Hematopoietic multipotent progenitor cell treated with erythropoietin and hydrocortisone succinate and interleukin-3 and kit ligand, for 15 days (in vitro differentiated cells): Measurements from ENCODE around the gene ZFP92.

Experiments used
- DNase-seq: peaks from one replicate; pipeline ENCODE4 v3.0.0-alpha.2; 2015; ENCODE audit warnings: low spot score

Gene ZFP92

GRCh38 chrX:153408871-153409351, 2.4 kb upstream of the ZFP92 start:
- no peak for DNase-seq

DNA sequence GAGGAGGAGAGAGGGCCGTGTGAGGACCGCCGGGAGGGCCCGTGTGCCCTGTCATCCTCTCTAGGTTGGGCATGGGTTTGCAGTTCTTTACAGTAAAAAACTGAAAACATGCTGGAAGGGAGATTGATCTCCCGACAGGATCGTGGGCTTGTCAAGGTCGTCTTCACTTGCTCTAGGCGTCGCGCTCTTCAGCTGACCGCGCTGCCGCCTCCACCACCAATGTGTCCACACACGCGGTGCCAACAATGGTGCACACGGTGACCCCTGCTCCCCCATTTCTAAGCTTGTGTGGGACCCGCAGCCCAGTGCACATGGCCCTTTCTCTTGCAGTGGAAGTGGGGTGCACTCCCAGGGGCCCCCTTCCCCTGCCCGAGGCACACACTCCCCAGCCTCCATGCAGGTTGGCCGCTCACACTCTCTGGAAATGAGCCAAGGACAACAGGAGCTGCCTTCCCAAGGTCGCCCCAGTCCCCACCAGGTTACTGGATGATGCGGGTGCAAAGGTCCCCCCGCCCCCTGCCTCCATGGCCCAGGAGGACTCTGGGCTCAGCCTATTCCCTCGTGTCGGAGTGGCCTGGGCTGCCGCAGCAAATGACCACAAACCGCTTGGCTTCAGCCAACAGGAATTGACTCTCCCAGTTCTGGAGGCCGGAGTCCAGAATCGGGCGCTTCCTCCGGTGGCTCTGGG, 1.7 kb upstream of the ZFP92 start:
- no peak for DNase-seq

DNA sequence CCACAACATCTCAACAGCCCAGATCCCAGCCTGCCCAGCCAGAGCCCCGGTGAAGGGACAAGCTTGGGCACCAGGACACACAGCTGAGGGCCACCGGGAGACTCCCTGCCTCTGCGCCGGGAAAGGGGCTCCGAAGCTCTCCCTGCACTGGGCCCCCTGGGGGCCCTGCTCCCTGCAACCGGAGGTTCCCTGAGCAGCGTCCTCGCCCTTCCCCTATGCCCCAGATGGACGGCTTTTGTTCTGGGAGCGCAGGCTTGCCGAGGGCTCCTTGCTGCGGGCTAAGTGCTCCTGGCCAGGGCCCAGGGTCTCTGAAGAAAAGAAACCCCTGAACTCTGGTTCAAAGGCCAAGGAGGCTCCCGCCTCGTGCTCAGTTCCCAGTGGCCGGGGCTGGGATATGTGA, 899 bp upstream of the ZFP92 start:
- no peak for DNase-seq

DNA sequence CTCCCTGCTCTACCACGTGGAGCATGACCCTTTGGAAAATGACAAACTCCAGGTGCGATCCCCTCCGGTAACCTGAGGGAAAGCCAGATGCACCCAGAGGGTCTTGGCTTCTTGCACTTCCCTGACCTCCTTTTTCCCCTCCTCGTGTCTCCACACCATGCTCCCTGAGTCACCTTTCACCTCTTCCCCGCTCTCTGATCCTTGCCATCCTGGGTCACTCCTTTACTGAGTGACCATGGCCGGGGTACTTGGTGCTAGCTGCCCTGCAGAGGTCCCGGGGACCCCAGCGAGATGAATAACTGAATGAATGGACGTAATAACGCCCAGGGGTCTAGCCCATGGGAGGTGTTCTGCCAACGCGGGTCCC, 401 bp upstream of the ZFP92 start:
- no peak for DNase-seq

GRCh38 chrX:153411988-153412574, 809 bp downstream of the ZFP92 start:
- DNase-seq: no peak

GRCh38 chrX:153412746-153413720, 1.8 kb downstream of the ZFP92 start:
- no peak for DNase-seq

- DNase-seq: no peak
These were observed 2.5 kb downstream of the ZFP92 start for GRCh38 chrX:153413731-153414130.

DNA sequence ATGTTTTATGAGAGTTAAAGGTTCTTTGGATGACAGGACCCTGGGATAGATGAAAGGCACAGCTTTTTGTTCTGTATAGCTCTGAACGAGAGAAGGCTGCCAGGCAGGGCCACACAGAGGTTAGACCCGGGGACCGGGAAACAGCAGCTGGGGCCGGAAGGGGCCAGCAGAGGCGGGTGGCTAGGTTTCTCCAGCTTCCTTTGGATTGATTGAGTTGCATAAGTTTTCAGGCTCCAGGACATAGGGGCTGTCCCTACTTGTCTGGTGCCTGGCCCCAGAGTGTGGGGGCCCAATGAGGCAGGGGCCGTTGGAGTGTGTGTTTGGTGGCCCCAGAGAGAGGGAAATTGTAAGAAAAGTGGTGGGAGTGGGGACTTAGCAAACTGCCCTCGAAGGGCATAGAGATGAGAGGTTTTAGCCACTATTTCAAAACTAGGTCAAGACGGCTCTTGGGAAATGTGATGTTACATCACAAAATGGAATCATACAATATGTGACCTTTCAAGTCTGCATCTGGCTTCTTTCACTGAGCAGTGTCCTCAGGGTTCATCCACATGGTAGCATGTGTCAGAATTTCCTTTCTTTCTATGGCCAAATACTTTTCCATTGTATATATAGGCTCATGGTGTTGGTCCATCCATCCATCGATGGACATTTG, 3.7 kb downstream of the ZFP92 start:
- DNase-seq: no peak

- DNase-seq: no peak
These were observed 5.6 kb downstream of the ZFP92 start for GRCh38 chrX:153416781-153417450.

- no peak for DNase-seq
These were observed 6.4 kb downstream of the ZFP92 start for GRCh38 chrX:153417637-153418036.

- no peak for DNase-seq
These were observed 9.8 kb downstream of the ZFP92 start for GRCh38 chrX:153420851-153421599.

DNA sequence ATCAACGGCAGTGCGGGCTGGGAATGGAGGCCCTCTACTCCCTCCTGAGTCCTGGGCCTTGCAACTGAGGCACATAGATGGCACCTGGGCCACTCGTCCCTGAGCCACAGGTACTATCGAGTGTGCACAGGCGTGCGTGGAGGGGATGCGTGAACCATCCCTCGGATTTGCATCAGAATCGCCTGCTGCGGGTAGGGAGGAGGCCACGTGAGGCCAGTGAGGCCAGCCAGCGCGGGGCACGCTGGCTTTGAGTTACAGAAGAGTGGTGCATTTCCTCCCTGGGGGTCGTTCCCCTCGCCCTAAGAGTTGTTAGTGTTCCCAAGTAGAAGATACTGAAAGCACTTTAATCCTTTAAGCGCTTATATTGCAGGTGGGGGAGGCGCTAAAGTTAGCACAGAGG, 10.6 kb downstream of the ZFP92 start:
- DNase-seq: no peak

DNA sequence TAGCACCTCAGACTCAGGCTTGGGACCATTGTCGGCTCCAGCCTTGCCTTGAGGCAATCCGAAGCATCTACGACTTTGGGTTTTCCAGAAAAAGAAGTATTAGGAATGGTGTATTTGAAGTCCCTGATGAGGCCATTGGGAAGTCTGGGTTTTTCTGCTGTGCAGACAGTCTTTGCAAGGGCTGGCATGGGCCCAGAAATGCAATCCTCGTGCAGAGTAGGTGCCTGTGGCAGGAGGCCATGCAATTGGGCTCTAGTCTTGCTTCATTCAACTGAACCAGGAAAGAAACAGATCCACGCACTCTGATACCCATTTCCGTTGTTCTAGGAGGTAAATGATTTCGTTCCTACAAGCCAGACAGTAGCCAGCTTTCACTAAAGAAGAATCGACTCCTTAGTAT, 12.4 kb downstream of the ZFP92 start:
- no peak for DNase-seq

DNA sequence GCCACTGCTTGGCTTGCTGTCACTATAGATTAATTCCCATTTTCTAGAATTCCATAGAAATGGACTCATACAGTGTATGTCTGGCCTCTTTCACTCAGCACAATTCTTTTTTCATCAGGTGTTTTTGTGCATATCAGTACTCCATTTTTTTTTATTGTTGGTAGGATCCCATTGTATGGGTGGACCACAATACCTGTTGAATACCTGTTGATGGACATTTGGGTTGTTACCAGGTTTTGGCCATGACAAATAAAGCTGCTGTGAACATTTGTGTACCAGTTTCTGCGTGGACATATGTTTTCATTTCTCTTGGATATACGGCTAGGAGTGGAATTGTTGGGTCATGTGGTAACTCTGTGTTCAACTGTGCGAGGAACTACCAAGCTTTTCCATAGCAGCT, 14.9 kb downstream of the ZFP92 start:
- DNase-seq: no peak

DNA sequence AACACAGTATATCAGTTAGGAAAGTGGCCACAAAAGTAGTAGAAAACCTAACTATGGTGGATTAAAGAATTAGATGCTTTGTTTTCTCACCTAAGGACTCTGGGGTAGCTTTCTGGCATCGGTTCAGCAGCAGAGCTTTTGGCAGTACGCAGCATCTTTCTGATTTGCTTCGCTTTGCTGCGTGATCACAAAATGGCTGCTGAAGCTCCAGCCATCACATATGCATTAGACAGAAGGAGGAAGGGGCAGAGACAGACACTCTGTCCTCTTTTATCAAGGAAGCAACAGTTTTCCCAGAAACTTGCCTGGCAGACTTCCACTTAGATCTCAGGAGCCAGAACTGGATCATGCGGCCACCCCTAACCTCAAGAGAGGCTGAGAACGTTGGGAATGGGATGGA, 19.5 kb downstream of the ZFP92 start:
- no peak for DNase-seq

GRCh38 chrX:153433161-153433680, 21.9 kb downstream of the ZFP92 start:
- DNase-seq: no peak

DNA sequence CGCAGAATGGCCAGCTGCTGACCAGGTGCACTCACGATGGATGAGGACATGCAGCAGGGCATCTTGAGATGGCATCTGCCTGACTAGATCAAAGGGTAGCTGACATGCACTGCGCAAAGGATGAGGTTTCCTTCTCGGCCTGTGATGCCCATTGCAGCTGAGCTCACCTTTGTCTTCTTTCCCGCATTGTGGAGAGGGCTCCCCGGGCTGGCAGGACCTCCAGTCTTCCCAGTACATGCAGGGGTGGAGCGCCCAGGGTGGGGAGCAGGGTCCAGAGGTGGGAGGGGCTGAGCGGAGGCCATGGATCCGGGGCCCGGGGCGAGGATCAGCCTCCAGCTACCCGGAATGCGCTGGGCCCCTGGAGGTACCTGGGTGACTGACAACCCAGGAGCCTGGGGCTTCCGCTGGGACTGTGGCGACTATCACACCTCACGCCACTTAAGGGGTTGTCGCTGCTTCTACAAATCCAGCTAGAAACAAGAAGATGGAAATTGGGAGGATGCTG, 22.6 kb downstream of the ZFP92 start:
- no peak for DNase-seq

DNA sequence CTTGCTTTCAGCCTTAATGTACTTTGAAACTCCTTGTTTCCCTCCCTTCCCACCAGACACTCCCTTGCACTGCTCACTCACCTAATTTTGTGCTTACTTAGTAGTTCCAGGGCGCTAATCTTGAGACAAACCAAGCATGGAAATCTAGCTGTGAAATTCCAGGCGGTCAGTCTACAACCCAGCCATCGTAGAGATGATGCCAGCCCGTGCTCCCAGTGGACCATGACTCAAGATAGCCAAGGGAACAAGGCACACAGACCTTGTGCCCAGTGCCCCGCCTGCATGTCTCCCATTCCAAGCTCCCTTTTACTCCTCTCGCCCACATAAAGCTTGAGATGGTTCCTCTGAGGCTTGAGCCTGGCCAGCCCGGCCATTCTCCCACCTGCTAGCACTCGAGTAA, 23.5 kb downstream of the ZFP92 start:
- DNase-seq: no peak

DNA sequence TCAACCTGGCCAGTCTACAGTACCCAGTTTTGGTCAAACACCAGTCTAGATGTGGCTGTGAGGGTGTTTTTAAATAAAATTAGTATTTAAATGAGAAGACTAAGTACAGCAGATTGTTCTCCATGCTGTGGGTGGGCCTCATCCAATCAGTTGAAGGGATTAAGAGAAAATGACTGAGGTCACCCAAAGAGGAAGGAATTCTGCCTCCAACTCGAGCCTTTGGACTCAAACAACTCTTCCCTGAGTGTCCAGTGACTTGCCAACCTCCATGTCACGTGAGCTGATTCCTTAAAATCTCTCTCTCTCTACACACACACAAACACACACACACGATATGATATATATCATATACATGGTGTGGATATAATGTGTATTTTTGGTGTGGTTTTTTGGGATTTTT, 24.6 kb downstream of the ZFP92 start:
- DNase-seq: no peak

- no peak for DNase-seq
These were observed 27.3 kb downstream of the ZFP92 start for GRCh38 chrX:153438532-153438931.

- no peak for DNase-seq
These were observed 28.7 kb downstream of the ZFP92 start for GRCh38 chrX:153439977-153440376.
